Liver (tissue), 9 donors: ENCODE measurements around the gene NPIPB2. TPM values are rescaled to one million over a fixed set of nuclear protein-coding genes. Genes with fewer than 3 reads are reported as not detected.

ENCODE experiments used
- DNase-seq: peaks from one replicate; pipeline ENCODE4 v3.0.0-alpha.2; 2017; ENCODE audit warnings: low spot score
- H3K27ac ChIP-seq, 2 donors: one replicate each; pipeline ENCODE4 v1.7.0; 2013; ENCODE audit warnings: inconsistent platforms in 2 of 2, low read length in 2 of 2, control low read depth in 1 of 2, low read depth in 1 of 2, mild to moderate bottlenecking in 1 of 2
- H3K27me3 ChIP-seq, 4 donors: one replicate each; pipeline versions ENCODE4 v1.6.1 to v1.7.0; 2013; ENCODE audit warnings: low read length in 3 of 4, inconsistent platforms in 1 of 4, mild to moderate bottlenecking in 1 of 4, moderate library complexity in 1 of 4; ENCODE audit not compliant: control insufficient read depth in 4 of 4, insufficient read depth in 4 of 4
- H3K36me3 ChIP-seq, 4 donors: one replicate each; pipeline versions ENCODE4 v1.6.1 to v1.7.0; 2013; ENCODE audit warnings: low read length in 3 of 4, mild to moderate bottlenecking in 3 of 4, low read depth in 1 of 4, moderate library complexity in 1 of 4; ENCODE audit not compliant: control insufficient read depth in 4 of 4, insufficient read depth in 3 of 4
- H3K4me1 ChIP-seq, 4 donors: one replicate each; pipeline versions ENCODE4 v1.6.1 to v1.7.0; 2013; ENCODE audit warnings: low read length in 3 of 4, mild to moderate bottlenecking in 3 of 4, moderate library complexity in 1 of 4; ENCODE audit not compliant: control insufficient read depth in 4 of 4, insufficient read depth in 4 of 4
- H3K4me3 ChIP-seq, 3 donors: one replicate each; pipeline versions ENCODE4 v1.6.1 to v1.7.0; 2013; ENCODE audit warnings: low read length in 3 of 3, control low read depth in 1 of 3, low read depth in 1 of 3, mild to moderate bottlenecking in 1 of 3
- H3K9ac ChIP-seq, 2 donors: one replicate each; pipeline ENCODE4 v1.7.0; 2013; ENCODE audit warnings: low read length in 2 of 2, mild to moderate bottlenecking in 2 of 2, moderate library complexity in 2 of 2, control low read depth in 1 of 2, low read depth in 1 of 2
- H3K9me3 ChIP-seq, 4 donors: one replicate each; pipeline versions ENCODE4 v1.6.1 to v1.7.0; 2013; ENCODE audit warnings: low read length in 3 of 4; ENCODE audit not compliant: control insufficient read depth in 4 of 4
- ATF3 ChIP-seq: IDR thresholded peaks from 2 replicates; pipeline ENCODE4 v1.6.1; 2016; ENCODE audit warnings: antibody characterized with exemption
- CTCF ChIP-seq: fragments of 150-350 bp; IDR thresholded peaks from 2 replicates; pipeline ENCODE4 v1.5.1; 2017; ENCODE audit warnings: improper control_type of control experiment, low read depth, low read length; ENCODE audit not compliant: missing input control
- EGR1 ChIP-seq, 2 donors: IDR thresholded peaks; 2 replicates each; pipeline ENCODE4 v1.6.1; 2016 to 2018; ENCODE audit warnings: antibody characterized with exemption in 2 of 2, low read depth in 2 of 2
- FOXA1 ChIP-seq: IDR thresholded peaks from 2 replicates; pipeline ENCODE4 v1.6.1; 2016; ENCODE audit warnings: antibody characterized with exemption
- FOXA2 ChIP-seq: IDR thresholded peaks from 2 replicates; pipeline ENCODE4 v1.6.1; 2016; ENCODE audit warnings: antibody characterized with exemption
- GABPA ChIP-seq, 2 donors: IDR thresholded peaks in 1 of 2; conservative IDR thresholded peaks in 1 of 2; 2 replicates each; pipeline ENCODE4 v1.6.1; 2016; ENCODE audit warnings: antibody characterized with exemption in 2 of 2, mild to moderate bottlenecking in 1 of 2, moderate library complexity in 1 of 2
- HNF4A ChIP-seq, 2 donors: conservative IDR thresholded peaks; 2 replicates each; pipeline ENCODE4 v1.6.1; 2016; ENCODE audit warnings: antibody characterized with exemption in 2 of 2, mild to moderate bottlenecking in 2 of 2
- HNF4G ChIP-seq: IDR thresholded peaks from 2 replicates; pipeline ENCODE4 v1.6.1; 2016; ENCODE audit warnings: antibody characterized with exemption
- JUND ChIP-seq, 2 donors: IDR thresholded peaks; 2 replicates each; pipeline ENCODE4 v1.6.1; 2016; ENCODE audit warnings: antibody characterized with exemption in 2 of 2
- MAX ChIP-seq: IDR thresholded peaks from 2 replicates; pipeline ENCODE4 v1.6.1; 2016; ENCODE audit warnings: antibody characterized with exemption
- NR2F2 ChIP-seq: IDR thresholded peaks from 2 replicates; pipeline ENCODE4 v1.6.1; 2016; ENCODE audit warnings: antibody characterized with exemption
- RAD21 ChIP-seq, 2 donors: IDR thresholded peaks; 2 replicates each; pipeline ENCODE4 v1.6.1; 2016; ENCODE audit warnings: antibody characterized with exemption in 2 of 2, mild to moderate bottlenecking in 2 of 2
- REST ChIP-seq: IDR thresholded peaks from 2 replicates; pipeline ENCODE4 v1.6.1; 2016; ENCODE audit warnings: antibody characterized with exemption, mild to moderate bottlenecking
- RXRA ChIP-seq, 2 donors: IDR thresholded peaks; 2 replicates each; pipeline ENCODE4 v1.6.1; 2017 to 2018; ENCODE audit warnings: antibody characterized with exemption in 2 of 2, mild to moderate bottlenecking in 1 of 2
- SP1 ChIP-seq: IDR thresholded peaks from 2 replicates; pipeline ENCODE4 v1.6.1; 2018; ENCODE audit warnings: antibody characterized with exemption, mild to moderate bottlenecking
- TAF1 ChIP-seq: conservative IDR thresholded peaks from 2 replicates; pipeline ENCODE4 v1.6.1; 2016; ENCODE audit warnings: antibody characterized with exemption, mild to moderate bottlenecking
- YY1 ChIP-seq: IDR thresholded peaks from 2 replicates; pipeline ENCODE4 v1.6.1; 2016; ENCODE audit warnings: antibody characterized with exemption, mild to moderate bottlenecking
- ZBTB33 ChIP-seq: IDR thresholded peaks from 2 replicates; pipeline ENCODE4 v1.6.1; 2016; ENCODE audit warnings: antibody characterized with exemption
- WGBS: extraction: QIAGEN DNeasy Blood & Tissue Kit; methylation state at CpG from one replicate; pipeline ENCODE4 v1.1.7; 2013; 5-methylcytosine and 5-hydroxymethylcytosine counted together
- polyA plus RNA-seq, 2 donors: library from polyadenylated mRNA; stranded (reverse) in 1 of 2; unstranded in 1 of 2; fragments of 200-250 nt in 1 of 2; fragments of >200 nt in 1 of 2; fragmentation: Nextera tagmentation in 1 of 2; extraction: Ambion mirVana in 1 of 2; gene quantifications; one replicate each; pipeline versions ENCODE4 v1.2.1 to v1.2.3, GENCODE V29; 2013 to 2015
- total RNA-seq, 2 donors: library from RNA; depleted of rRNA; stranded (reverse); fragments of >200 nt; gene quantifications; one replicate each; pipeline ENCODE4 v1.2.3, GENCODE V29; 2014
- donor health status: healthy.
- donor health status: healthy.
- donor health status: healthy.
- donor health status: healthy.
- donor health status: healthy.

The NPIPB2 gene
- total and polyA plus RNA-seq, 4 donors, result 0.75 to 4.9 (median 3.3) TPM

GRCh38 chr16:11892761-11893160, 49.1 kb downstream of the NPIPB2 start:
- TF ChIP-seq RXRA (IDR thresholded peaks at IDR 0.05) (no peak), RAD21 (IDR thresholded peaks at IDR 0.05) (no peak), TAF1 (no peak), ZBTB33 (no peak), FOXA2 (no peak), GABPA (IDR thresholded peaks at IDR 0.05 in 1 of 2, conservative IDR thresholded peaks at IDR 0.05 in 1 of 2) (no peak), HNF4G (no peak), CTCF (no peak), HNF4A (conservative IDR thresholded peaks at IDR 0.05) (no peak), ATF3 (no peak), JUND (IDR thresholded peaks at IDR 0.05) (no peak), NR2F2 (no peak), YY1 (no peak), FOXA1 (no peak), EGR1 (IDR thresholded peaks at IDR 0.05; ENCODE audit: low read depth in 2 of 2) (no peak), SP1 (no peak), REST (no peak), MAX (no peak)
- Histone ChIP-seq H3K27me3 (no peaks in the 10 kb centered on the region), H3K9ac (no peak overlapping the region), H3K36me3 (peaks cover 4 to 36% (median 23%) of the 10 kb centered on the region in 4 donors), H3K9me3 (no peaks in the 10 kb centered on the region), H3K27ac (no peak overlapping the region), H3K4me3 (no peak overlapping the region), H3K4me1 (peaks cover 0 to 5% (median 1%) of the 10 kb centered on the region in 4 donors)
- WGBS, result 83% methylated on average over 4 of the region's 4 CpGs
- DNase-seq, result no peak
